GM19438 (cell line): ENCODE measurements around the gene TEX2.

Experiments
- ATAC-seq: cut with Tn5 transposase; IDR thresholded peaks from one replicate; pipeline ENCODE4 v1.9.1; 2021; ENCODE audit warnings: low read depth; ENCODE audit not compliant: unreplicated experiment

Gene TEX2

DNA sequence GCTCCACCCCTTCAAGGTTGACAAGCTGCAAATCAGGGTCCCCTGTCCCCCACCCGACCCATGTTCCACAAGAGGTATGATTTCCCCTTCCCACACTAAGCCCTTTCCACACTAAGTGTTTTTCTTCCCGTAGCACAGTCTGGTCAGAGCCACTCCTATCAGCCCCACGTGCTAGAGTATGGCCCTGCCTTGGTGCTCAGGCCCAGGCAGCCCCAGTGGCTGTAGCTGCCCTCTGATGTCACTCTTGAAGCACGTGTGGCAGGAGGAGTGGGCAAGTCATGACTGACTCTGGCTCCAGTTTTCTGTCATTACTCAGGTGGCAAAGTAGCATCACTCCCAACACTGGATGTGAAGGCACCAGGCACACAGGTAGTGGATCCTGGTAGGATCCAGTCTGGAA is 97.7 kb downstream of the TEX2 start:
- ATAC-seq = no peak

- ATAC-seq = no peak
Observed at GRCh38 chr17:64164596-64165285, 98.3 kb downstream of the TEX2 start.

DNA sequence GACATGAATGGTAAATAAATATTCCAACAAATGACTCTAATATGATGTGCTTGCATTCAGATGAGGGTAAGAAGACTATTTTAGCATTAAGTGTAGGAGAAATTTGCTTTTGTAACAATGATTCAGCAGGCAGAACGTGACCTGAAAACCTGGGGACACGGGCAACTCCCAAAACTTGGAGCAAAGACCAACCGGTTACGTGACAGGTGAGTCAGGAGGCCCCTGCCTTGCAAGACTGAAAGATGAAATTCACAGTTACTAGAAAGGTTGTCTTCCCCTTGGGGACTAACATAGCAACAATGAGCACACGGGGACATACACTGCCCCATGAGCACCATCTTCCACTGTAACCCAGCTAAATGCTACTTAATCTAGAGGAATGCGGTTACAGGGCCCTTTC is 99.6 kb downstream of the TEX2 start:
- no peak for ATAC-seq

GRCh38 chr17:64162554-64162953 is 100.5 kb downstream of the TEX2 start:
- no peak for ATAC-seq

DNA sequence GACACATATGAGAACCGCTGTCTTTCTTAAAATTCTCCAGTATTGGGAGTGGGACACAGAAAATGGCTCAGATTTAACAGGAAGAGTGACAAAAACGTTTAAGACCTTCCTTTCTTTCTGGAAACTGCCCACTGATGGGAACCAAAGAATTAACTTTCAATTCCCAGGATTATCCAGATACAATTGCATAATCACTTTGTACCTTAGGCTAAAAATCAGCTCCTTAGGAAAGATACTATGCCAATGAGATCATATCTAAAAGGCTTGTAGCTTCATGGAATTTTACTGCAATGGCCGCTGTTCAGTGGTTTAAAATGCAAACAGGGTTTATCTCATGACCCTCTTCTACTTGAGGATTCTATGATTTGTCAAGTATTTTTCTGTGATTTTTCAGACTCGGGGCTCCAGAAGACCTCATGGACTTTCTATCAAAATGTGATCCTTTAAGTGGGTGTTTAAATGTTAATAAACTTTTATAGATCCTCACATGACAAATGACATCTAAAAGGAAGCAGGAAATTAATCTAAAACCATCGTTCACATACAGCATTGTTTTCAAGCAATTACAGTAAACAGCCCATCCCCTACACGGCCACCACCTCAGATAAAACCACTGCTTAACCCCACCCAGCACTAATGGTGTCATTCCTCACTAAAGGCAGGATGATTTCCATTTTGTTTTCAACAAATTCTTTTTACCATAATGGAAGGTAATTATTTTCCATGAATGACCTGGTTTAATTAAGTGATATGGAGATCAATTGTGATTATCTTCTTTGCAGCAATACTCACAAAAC is 101.5 kb downstream of the TEX2 start:
- no peak for ATAC-seq

- ATAC-seq = no peak
Observed at GRCh38 chr17:64160378-64160777, 102.7 kb downstream of the TEX2 start.

DNA sequence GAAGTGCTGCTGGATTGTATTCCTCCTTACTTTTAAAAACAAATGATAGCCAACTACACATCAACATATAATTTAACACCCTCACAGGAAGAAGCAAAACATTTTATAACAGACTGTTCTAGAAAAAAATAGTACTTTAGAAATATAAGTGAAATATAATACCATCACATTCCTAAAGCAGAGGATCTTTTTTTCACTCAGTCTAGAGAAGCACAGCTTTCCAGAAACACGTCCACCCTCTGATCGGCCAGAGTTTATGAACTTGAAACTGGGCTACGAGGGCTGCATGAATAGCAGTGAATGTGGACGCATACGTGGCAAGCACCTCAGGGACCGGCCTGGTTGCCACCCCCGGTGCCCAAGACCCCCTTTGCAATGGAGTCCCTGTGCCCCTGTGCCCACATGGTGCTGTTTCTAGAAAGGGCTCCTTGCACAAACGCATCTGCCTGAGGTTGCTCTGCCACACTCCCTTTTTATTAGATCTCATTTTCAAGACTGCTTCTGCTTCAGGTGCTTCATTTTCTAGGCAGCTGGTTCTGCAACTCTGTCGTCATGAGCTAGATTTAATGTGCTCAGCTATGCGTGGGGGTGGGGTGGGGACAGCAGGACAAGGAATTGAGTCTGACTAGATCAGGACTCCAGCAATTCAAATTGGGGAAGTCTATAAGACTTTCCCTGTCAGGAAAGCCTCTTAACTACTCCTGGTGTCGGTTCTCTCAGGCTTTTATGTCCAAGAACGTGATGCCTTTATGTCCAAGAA is 104.0 kb downstream of the TEX2 start:
- ATAC-seq = no peak

DNA sequence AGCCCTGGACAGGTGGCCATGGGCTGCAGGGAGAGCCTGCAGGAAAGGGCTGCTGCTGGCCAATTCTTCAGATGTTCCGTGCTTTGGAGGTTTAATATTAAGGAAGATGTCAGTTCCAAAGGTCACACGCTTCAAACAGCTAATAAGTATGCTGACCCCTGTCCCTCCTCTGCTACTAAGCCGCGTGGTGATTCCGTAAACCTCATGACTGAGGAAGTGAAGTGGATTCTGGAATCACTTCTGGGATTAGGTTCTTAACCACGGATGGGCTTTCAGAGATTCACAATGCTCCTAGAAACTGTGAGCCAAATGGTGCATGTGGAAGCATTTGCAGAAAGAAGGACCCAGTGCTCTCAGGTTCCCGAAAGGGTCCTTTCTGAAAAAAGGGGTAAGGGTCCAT is 104.7 kb downstream of the TEX2 start:
- no peak for ATAC-seq

DNA sequence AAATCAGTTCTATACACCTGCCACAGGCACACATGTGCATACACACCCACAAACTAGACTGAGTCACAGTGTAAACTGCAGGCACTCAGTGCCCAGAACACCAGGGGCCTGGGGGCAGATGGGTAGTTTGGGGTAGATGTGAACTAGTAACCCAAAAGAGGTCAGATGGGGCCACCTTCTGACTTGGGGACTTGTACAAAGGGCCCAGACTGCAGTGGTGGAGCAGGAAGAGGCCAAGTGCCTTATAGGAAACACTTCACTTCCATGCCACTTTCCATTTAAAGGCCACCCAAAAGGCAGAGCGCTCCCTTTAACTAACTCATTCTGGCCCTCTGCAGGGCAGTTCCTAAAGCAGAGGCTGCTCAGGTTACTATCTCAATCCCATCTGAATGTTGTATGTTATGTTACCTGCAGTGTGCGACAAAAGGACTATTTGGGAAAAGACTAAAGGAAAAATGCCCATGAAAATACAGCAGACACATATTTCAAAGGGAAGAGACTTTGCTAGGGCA is 105.3 kb downstream of the TEX2 start:
- ATAC-seq = no peak

GRCh38 chr17:64156670-64157069 is 106.4 kb downstream of the TEX2 start:
- no peak for ATAC-seq

DNA sequence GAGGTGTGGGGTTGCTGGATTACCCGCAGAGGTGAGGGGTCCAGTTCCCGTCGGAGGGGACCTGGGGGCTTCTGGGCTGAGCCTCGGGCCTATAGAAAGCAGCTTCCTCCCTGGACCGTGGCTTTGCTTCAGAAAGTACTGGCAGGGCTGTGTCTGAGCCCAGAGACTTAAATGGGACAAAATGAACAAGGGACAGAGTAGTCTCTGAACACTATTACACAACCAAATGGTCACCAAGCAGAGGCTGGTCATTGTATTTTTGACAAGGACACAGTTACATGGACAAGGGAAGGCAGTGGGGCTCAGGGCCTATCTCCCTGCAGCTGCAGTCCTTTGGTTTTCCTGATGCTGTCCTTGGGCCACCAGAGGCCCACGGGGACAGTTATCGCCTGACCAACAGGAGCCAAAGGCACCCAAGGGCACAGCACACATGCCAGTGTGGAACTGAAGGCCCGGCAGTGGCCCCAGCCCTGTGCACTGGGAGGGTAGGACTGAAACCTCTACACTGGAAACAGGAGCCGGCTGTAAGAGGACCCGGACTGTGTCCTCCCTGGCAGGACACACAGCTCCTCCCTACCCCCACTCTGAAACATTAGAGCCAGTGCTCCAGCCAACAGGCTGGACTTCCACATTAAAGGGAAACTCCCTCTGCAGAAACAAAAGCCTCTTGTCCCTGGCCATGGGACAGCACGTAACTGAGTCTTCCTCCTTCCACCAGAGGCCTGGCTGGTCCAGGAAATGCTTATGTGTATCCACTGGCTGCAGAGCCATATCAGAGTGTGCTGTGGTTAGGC is 107.1 kb downstream of the TEX2 start:
- ATAC-seq = no peak

- no peak for ATAC-seq
Observed at GRCh38 chr17:64155129-64155528, 107.9 kb downstream of the TEX2 start.

- no peak for ATAC-seq
Observed at GRCh38 chr17:64154717-64155116, 108.3 kb downstream of the TEX2 start.

DNA sequence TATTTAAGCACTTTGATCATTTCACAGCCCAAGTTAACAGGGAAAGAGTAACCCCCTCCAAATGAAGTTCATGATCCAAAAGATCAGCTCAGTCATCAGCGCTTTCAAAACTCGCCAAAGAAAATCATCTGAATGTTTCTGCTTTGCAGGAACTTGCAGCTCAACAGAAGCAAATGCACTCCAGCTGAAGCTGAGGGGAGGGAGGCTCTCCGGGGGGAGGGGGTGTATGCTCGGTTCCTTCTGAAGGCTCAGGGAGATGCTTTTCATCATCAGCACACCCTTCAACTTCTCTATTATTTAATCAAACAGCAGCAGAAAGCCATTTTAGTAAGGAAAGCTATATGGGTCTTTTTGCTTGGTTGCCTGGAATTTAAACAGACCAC is 108.8 kb downstream of the TEX2 start:
- ATAC-seq = no peak

DNA sequence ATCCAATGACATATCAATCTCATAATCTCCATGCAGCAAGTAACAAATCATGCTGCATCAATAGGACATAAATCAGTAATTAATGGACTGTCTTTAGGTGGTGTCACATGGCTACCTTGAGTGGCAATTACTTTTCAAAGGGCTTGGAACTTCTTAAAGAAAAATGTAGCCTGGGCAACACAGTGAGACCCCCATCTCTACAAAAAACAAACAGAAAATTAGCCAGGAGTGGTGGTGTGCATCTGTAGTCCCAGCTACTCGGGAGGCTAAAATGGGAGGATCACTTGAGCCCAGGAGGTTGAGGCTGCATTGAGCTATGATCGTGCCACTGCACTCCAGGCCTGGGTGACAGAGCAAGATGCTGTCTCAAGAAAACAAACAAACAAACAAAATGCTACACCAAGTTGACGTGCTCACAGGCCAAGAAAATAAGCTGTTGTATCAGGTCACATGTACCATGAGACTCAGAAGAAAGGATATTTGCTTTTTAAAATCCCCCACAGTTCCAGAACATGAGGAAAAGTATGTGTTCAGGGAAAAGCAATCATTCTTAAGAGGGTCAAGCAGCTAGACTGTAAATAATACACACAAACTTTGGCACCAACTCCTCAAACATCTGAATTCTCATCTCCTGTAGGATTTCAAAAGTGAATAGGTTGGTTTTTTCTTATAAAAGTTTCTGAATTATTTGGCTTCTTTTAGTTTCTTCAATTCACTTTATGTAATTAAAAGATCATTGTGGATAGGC is 109.3 kb downstream of the TEX2 start:
- no peak for ATAC-seq

- no peak for ATAC-seq
Observed at GRCh38 chr17:64152428-64153125, 110.5 kb downstream of the TEX2 start.

DNA sequence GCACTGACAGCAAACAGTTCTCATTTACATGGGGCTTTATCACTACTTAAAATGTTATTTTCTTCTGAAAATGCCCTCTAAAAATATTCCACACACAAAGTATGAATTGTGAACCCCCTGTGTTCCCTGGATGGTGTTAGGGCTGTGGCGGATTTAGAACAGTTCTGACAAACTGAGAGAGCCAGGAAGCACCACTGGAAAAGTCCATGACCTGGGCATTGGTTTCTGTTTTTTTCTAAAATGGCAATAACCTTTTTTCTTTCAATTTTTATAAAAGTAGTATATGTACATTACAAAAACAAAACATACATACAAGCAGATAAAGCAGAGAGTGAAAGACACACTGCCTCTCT is 112.1 kb downstream of the TEX2 start:
- ATAC-seq = no peak

- no peak for ATAC-seq
Observed at GRCh38 chr17:64150237-64151015, 112.6 kb downstream of the TEX2 start.

DNA sequence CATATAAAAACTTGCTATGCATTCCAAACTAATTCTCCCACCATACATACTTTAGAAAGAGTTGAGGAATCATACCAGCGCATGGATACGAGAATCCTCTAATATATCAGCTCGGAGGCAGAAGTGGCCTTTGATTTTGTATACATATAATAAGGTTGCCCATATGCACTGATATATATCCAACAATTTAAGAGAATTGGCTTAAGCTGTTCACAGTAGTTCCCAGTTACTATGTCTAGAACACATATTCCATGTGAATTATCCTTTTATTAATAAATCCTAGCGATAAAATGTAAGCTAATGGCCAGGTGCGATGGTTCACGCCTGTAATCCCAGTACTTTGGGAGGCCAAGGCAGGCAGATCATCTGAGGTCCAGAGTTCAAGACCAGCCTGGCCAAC is 113.9 kb downstream of the TEX2 start:
- no peak for ATAC-seq
